ENCODE data around the gene AGA. TPM values are rescaled to one million over a fixed set of nuclear protein-coding genes. Genes with fewer than 3 reads are reported as not detected.

AGA gene
- total and polyA plus RNA-seq, 10 of the 15 experiments (the other 5 are each of a cell fraction or from before 2014, with no cell fraction given): 17.1 to 37.6 (median 24.5) TPM

- ChIA-PET RAD21 (ENCODE audit: unreplicated experiment) (no interaction called here), SMC1A (ENCODE audit: uncharacterized antibody, unreplicated experiment) (no interaction called here), CTCF (interaction anchor here (1.1 kb wide), 1 partner anchor 13 kb away, joined by 3 read pairs; no protein-coding TSS in a partner anchor), POLR2A (no interaction called here)
- TF ChIP-seq ASH2L (IDR thresholded peaks at IDR 0.05; ENCODE audit: borderline replicate concordance, low read depth) (no peak), CREM (IDR thresholded peaks at IDR 0.05; ENCODE audit: low read depth) (no peak), TCF3 (IDR thresholded peaks at IDR 0.05; ENCODE audit: borderline replicate concordance, insufficient read depth, low read depth, low read length) (no peak), MTA3 (IDR thresholded peaks at IDR 0.05; ENCODE audit: borderline replicate concordance, low read length) (no peak), BACH1 (IDR thresholded peaks at IDR 0.05; ENCODE audit: borderline replicate concordance) (no peak), CTCF (IDR thresholded peaks at IDR 0.05 in 2 of 3, conservative IDR thresholded peaks at IDR 0.05 in 1 of 3; ENCODE audit: control insufficient read depth in 2 of 3, extremely low read depth in 1 of 3, insufficient read depth in 1 of 3, low read depth in 3 of 3, low read length in 3 of 3) (no peak), NR2C1 (IDR thresholded peaks at IDR 0.05) (no peak), CBX3 (IDR thresholded peaks at IDR 0.05; ENCODE audit: borderline replicate concordance, low read depth) (no peak), E4F1 (IDR thresholded peaks at IDR 0.05; ENCODE audit: borderline replicate concordance, partially characterized antibody) (no peak), PKNOX1 (IDR thresholded peaks at IDR 0.05) (no peak), HDAC2 (IDR thresholded peaks at IDR 0.05) (no peak), EP300 (IDR thresholded peaks at IDR 0.05; ENCODE audit: borderline replicate concordance in 1 of 2, control insufficient read depth in 1 of 2, low read depth in 2 of 2, low read length in 2 of 2) (no peak), RBBP5 (conservative IDR thresholded peaks at IDR 0.05) (no peak), JUND (IDR thresholded peaks at IDR 0.05; ENCODE audit: low read depth, low read length) (no peak), CBFB (IDR thresholded peaks at IDR 0.05; ENCODE audit: low read depth) (no peak), ZBTB4 (CRISPR knock-in tag; IDR thresholded peaks at IDR 0.05) (no peak)
- no peaks in the 10 kb centered on the region for H3K27me3 ChIP-seq (replicated peaks in 1 of 2; ENCODE audit: control insufficient read depth in 2 of 2, insufficient read depth in 2 of 2, low read length in 1 of 2)
- H2AFZ ChIP-seq (ENCODE audit: control insufficient read depth, low read depth, low read length): no peak overlapping the region
- H3K79me2 ChIP-seq (ENCODE audit: control insufficient read depth, insufficient read depth, low read length): no peaks in the 10 kb centered on the region
- H3K9ac ChIP-seq (ENCODE audit: control insufficient read depth, insufficient read depth, low read length): no peak overlapping the region
- BruUV-seq (replicated peaks): no TSS peak
- H4K20me1 ChIP-seq (ENCODE audit: control insufficient read depth, insufficient read depth): no peaks in the 10 kb centered on the region
- H3K36me3 ChIP-seq (ENCODE audit: control insufficient read depth in 2 of 2, insufficient read depth in 2 of 2, low read length in 1 of 2): no peaks in the 10 kb centered on the region
- no peak overlapping the region for H3K4me2 ChIP-seq (ENCODE audit: control insufficient read depth, insufficient read depth)
- no peak overlapping the region for H3K4me3 ChIP-seq
- H3K9me3 ChIP-seq (replicated peaks; ENCODE audit: control insufficient read depth, insufficient read depth, low read length): no peaks in the 10 kb centered on the region
- in situ Hi-C loops (cut with MboI): no loop called here
- no peak overlapping the region for H3K27ac ChIP-seq (ENCODE audit: control insufficient read depth, insufficient read depth)
- 93% methylated on average over 7 of the region's 7 CpGs for WGBS (ENCODE audit: insufficient coverage, insufficient replicate concordance, low lambda C conversion rate, missing lambda C conversion rate)
- FAIRE-seq (no peak), DNase-seq (ENCODE audit: low read depth, low spot score) (no peak), ATAC-seq (no peak)
- H3K4me1 ChIP-seq (ENCODE audit: control insufficient read depth, insufficient read depth, low read length): no peaks in the 10 kb centered on the region
- intact Hi-C loops (cut with micrococcal nuclease; ENCODE audit: unreplicated experiment): no loop called here
Observed at GRCh38 chr4:177436456-177436855, 5.8 kb downstream of the AGA start.
